H9 (cell line): ENCODE measurements around the gene VWC2L. TPM values are rescaled to one million over a fixed set of nuclear protein-coding genes. Genes with fewer than 3 reads are reported as not detected.

Experiments
- DNase-seq: peaks from one replicate; pipeline ENCODE4 v3.0.0-alpha.2; 2017
- H2AFZ ChIP-seq: one replicate; pipeline ENCODE4 v1.6.1; 2013; ENCODE audit warnings: mild to moderate bottlenecking, low read length, control low read depth, moderate library complexity
- H2AK5ac ChIP-seq: 2 replicates; pipeline ENCODE4 v1.6.1; 2013; ENCODE audit warnings: low read length, control low read depth, mixed read lengths; ENCODE audit not compliant: insufficient read length
- H2BK120ac ChIP-seq: one replicate; pipeline ENCODE4 v1.6.1; 2013; ENCODE audit warnings: low read depth, mild to moderate bottlenecking, low read length, control low read depth, inconsistent platforms; ENCODE audit not compliant: poor library complexity, severe bottlenecking
- H2BK12ac ChIP-seq: 2 replicates; pipeline ENCODE4 v1.6.1; 2013; ENCODE audit warnings: low read length, control low read depth, mixed read lengths, low read depth; ENCODE audit not compliant: insufficient read length
- H2BK15ac ChIP-seq: 2 replicates; pipeline ENCODE4 v1.6.1; 2013; ENCODE audit warnings: low read depth, low read length, control low read depth
- H2BK20ac ChIP-seq: one replicate; pipeline ENCODE4 v1.6.1; 2013; ENCODE audit warnings: low read depth, mild to moderate bottlenecking, low read length, control low read depth, inconsistent platforms; ENCODE audit not compliant: poor library complexity, severe bottlenecking
- H2BK5ac ChIP-seq: 2 replicates; pipeline ENCODE4 v1.6.1; 2013; ENCODE audit warnings: low read length, control low read depth, mixed read lengths; ENCODE audit not compliant: insufficient read length
- H3K14ac ChIP-seq: 2 replicates; pipeline ENCODE4 v1.6.1; 2013; ENCODE audit warnings: low read length, control low read depth; ENCODE audit not compliant: insufficient read depth
- H3K18ac ChIP-seq: 2 replicates; pipeline ENCODE4 v1.6.1; 2013; ENCODE audit warnings: low read depth, mild to moderate bottlenecking, mixed read lengths, low read length, control low read depth; ENCODE audit not compliant: insufficient read length
- H3K23ac ChIP-seq: 2 replicates; pipeline ENCODE4 v1.6.1; 2013; ENCODE audit warnings: low read length, control low read depth, mixed read lengths, low read depth; ENCODE audit not compliant: insufficient read length
- H3K23me2 ChIP-seq: 2 replicates; pipeline ENCODE4 v1.6.1; 2013; ENCODE audit warnings: low read depth, mild to moderate bottlenecking, mixed read lengths, low read length, control low read depth; ENCODE audit not compliant: insufficient read length, poor library complexity, severe bottlenecking
- H3K27ac ChIP-seq: 2 replicates; pipeline ENCODE4 v1.5.1; 2013; ENCODE audit warnings: low read length, control low read depth, mixed read lengths, low read depth; ENCODE audit not compliant: insufficient read length
- H3K27me3 ChIP-seq: 2 replicates; pipeline ENCODE4 v1.6.1; 2013; ENCODE audit warnings: low read length, control low read depth, inconsistent platforms; ENCODE audit not compliant: insufficient read depth
- H3K4ac ChIP-seq: 2 replicates; pipeline ENCODE4 v1.6.1; 2013; ENCODE audit warnings: low read depth, mild to moderate bottlenecking, control low read depth, inconsistent platforms, low read length, moderate library complexity
- H3K4me1 ChIP-seq: 2 replicates; pipeline ENCODE4 v1.6.1; 2013; ENCODE audit warnings: low read length, control low read depth, inconsistent platforms; ENCODE audit not compliant: insufficient read depth
- H3K4me2 ChIP-seq: 2 replicates; pipeline ENCODE4 v1.6.1; 2013; ENCODE audit warnings: low read length, control low read depth, mixed read lengths; ENCODE audit not compliant: insufficient read length, insufficient read depth
- H3K56ac ChIP-seq: 2 replicates; pipeline ENCODE4 v1.6.1; 2013; ENCODE audit warnings: low read depth, mild to moderate bottlenecking, mixed read lengths, low read length, control low read depth; ENCODE audit not compliant: insufficient read length
- H3K79me1 ChIP-seq: 2 replicates; pipeline ENCODE4 v1.6.1; 2013; ENCODE audit warnings: low read depth, mild to moderate bottlenecking, moderate library complexity, low read length, control low read depth, inconsistent platforms; ENCODE audit not compliant: insufficient read depth, poor library complexity, severe bottlenecking
- H3K79me2 ChIP-seq: 2 replicates; pipeline ENCODE4 v1.6.1; 2013; ENCODE audit warnings: low read length, control low read depth, inconsistent platforms; ENCODE audit not compliant: insufficient read depth
- H3K9ac ChIP-seq: 2 replicates; pipeline ENCODE4 v1.6.1; 2013; ENCODE audit warnings: low read length, control low read depth, mixed read lengths; ENCODE audit not compliant: insufficient read length; ENCODE audit errors: extremely low read depth
- H3K9me3 ChIP-seq: one replicate; pipeline ENCODE4 v1.6.1; 2013; ENCODE audit warnings: low read depth, low read length, inconsistent platforms; ENCODE audit not compliant: control insufficient read depth
- H3T11ph ChIP-seq: one replicate; pipeline ENCODE4 v1.6.1; 2013; ENCODE audit warnings: mild to moderate bottlenecking, low read length, control low read depth, inconsistent platforms
- H4K20me1 ChIP-seq: one replicate; pipeline ENCODE4 v1.6.1; 2013; ENCODE audit not compliant: control insufficient read depth, insufficient read length, insufficient read depth
- H4K5ac ChIP-seq: 2 replicates; pipeline ENCODE4 v1.6.1; 2013; ENCODE audit warnings: low read depth, mild to moderate bottlenecking, mixed read lengths, low read length, control low read depth; ENCODE audit not compliant: insufficient read length
- H4K8ac ChIP-seq: replicated peaks from 2 replicates; pipeline ENCODE4 v1.6.1; 2013; ENCODE audit warnings: low read length, control low read depth, mixed read lengths, low read depth; ENCODE audit not compliant: insufficient read length
- H4K91ac ChIP-seq: 2 replicates; pipeline ENCODE4 v1.6.1; 2013; ENCODE audit warnings: low read depth, mild to moderate bottlenecking, moderate library complexity, mixed read lengths, low read length, control low read depth; ENCODE audit not compliant: insufficient read length
- H3K27ac Mint-ChIP-seq, 3 experiments: 2 replicates in 2 of 3; 3 replicates in 1 of 3; pipeline ENCODE4 v1.8.0; 2020 to 2021; ENCODE audit warnings: mixed read lengths in 3 of 3, mild to moderate bottlenecking in 1 of 3, moderate library complexity in 1 of 3
- H3K27me3 Mint-ChIP-seq: 2 replicates; pipeline ENCODE4 v1.8.0; 2021; ENCODE audit warnings: low read depth, mild to moderate bottlenecking, moderate library complexity, mixed read lengths
- H3K36me3 Mint-ChIP-seq, 3 experiments: 2 replicates in 2 of 3; 3 replicates in 1 of 3; pipeline ENCODE4 v1.8.0; 2020 to 2021; ENCODE audit warnings: low read depth in 3 of 3, mixed read lengths in 3 of 3; ENCODE audit not compliant: insufficient read depth in 1 of 3
- H3K4me1 Mint-ChIP-seq, 2 experiments: 2 replicates each; pipeline ENCODE4 v1.8.0; 2020; ENCODE audit warnings: mixed read lengths in 2 of 2
- H3K4me3 Mint-ChIP-seq, 2 experiments: 2 replicates in 1 of 2; 3 replicates in 1 of 2; pipeline ENCODE4 v1.8.0; 2020 to 2021; ENCODE audit warnings: mild to moderate bottlenecking in 2 of 2, mixed read lengths in 2 of 2, moderate library complexity in 1 of 2
- H3K9me3 Mint-ChIP-seq, 2 experiments: 2 replicates in 1 of 2; 3 replicates in 1 of 2; pipeline ENCODE4 v1.8.0; 2020; ENCODE audit warnings: mild to moderate bottlenecking in 2 of 2, mixed read lengths in 2 of 2, moderate library complexity in 1 of 2
- CTCF ChIP-seq: fragments of 200-600 bp; sonication (generic); conservative IDR thresholded peaks from 3 replicates; pipeline ENCODE4 v1.8.0; 2021; ENCODE audit warnings: antibody characterized with exemption, mild to moderate bottlenecking
- WGBS: extraction: QIAGEN DNeasy Blood & Tissue Kit; methylation state at CpG from one replicate; pipeline ENCODE4 v1.1.7; 2013; ENCODE audit warnings: missing lambda C conversion rate, low lambda C conversion rate, mixed read lengths; ENCODE audit not compliant: insufficient read length; ENCODE audit errors: extremely low coverage; 5-methylcytosine and 5-hydroxymethylcytosine counted together
- total RNA-seq: library from RNA; stranded (reverse); gene quantifications from 2 replicates; pipeline ENCODE4 v1.2.1, GENCODE V29; 2021

Gene VWC2L
- total RNA-seq, 1 experiment from 2014 or later: not detected

GRCh38 chr2:214574084-214574781 lies 163.4 kb downstream of the VWC2L start:
- no peak overlapping the region for H3K18ac ChIP-seq
- no peak overlapping the region for H2BK12ac ChIP-seq
- TF ChIP-seq CTCF: no peak
- no peak overlapping the region for H4K91ac ChIP-seq
- no peak overlapping the region for H3T11ph ChIP-seq
- H2BK5ac ChIP-seq: no peak overlapping the region
- H2BK120ac ChIP-seq: no peak overlapping the region
- no peak overlapping the region for H3K56ac ChIP-seq
- no peak overlapping the region for H4K5ac ChIP-seq
- no peaks in the 10 kb centered on the region for H3K4me1 ChIP-seq
- no peaks in the 10 kb centered on the region for H3K27me3 ChIP-seq
- no peaks in the 10 kb centered on the region for H4K20me1 ChIP-seq
- peaks cover 5 to 6% of the 10 kb centered on the region in 2 experiments; a peak in 3 of 4 replicates for H3K4me1 Mint-ChIP-seq
- no peaks in the 10 kb centered on the region for H3K27me3 Mint-ChIP-seq
- no peak overlapping the region; a peak in 1 of 5 replicates for H3K4me3 Mint-ChIP-seq
- no peaks in the 10 kb centered on the region for H3K79me2 ChIP-seq
- H3K14ac ChIP-seq: no peak overlapping the region
- H3K79me1 ChIP-seq: no peaks in the 10 kb centered on the region
- H3K23me2 ChIP-seq: no peaks in the 10 kb centered on the region
- DNase-seq: no peak
- H2BK20ac ChIP-seq: no peak overlapping the region
- no peaks in the 10 kb centered on the region for H3K36me3 Mint-ChIP-seq
- no peak overlapping the region for H2BK15ac ChIP-seq
- no peak overlapping the region for H4K8ac ChIP-seq
- no peak overlapping the region for H3K9ac ChIP-seq
- H3K9me3 Mint-ChIP-seq: no peaks in the 10 kb centered on the region; a peak in 1 of 5 replicates
- H2AK5ac ChIP-seq: no peak overlapping the region
- H2AFZ ChIP-seq: no peak overlapping the region
- WGBS: no CpG with 5 or more reads among the region's 3 CpGs
- no peak overlapping the region for H3K4me2 ChIP-seq
- H3K9me3 ChIP-seq: no peaks in the 10 kb centered on the region
- no peak overlapping the region for H3K4ac ChIP-seq
- no peak overlapping the region for H3K23ac ChIP-seq
- H3K27ac Mint-ChIP-seq: no peak overlapping the region
- no peak overlapping the region for H3K27ac ChIP-seq
